ENCODE results near the gene APOC4.

Gene APOC4

DNA sequence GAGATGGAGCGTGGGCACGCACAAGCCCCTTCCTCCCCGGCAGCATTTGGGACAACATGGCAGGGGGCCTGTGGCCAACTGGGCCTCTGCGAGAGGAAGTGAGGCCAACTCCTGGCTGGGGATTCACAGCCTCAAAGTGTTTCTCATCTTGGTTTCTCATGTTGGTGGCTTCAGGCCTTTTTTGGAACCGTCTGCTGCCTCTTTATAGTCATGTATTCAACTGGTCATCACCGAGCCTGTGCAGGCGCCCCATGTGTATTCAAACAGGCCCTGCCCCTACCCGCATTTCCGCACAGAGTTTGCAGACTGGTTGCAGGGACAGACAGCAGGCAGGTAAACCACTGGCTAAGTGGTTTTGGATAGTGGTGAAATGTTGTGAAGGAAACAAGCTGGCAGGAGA, 42.0 kb downstream of the APOC4 start:
- no peaks in the 10 kb centered on the region for H3K9me3 Mint-ChIP-seq
- H3K27ac Mint-ChIP-seq: no peak overlapping the region
- TF ChIP-seq, protein P1, sequence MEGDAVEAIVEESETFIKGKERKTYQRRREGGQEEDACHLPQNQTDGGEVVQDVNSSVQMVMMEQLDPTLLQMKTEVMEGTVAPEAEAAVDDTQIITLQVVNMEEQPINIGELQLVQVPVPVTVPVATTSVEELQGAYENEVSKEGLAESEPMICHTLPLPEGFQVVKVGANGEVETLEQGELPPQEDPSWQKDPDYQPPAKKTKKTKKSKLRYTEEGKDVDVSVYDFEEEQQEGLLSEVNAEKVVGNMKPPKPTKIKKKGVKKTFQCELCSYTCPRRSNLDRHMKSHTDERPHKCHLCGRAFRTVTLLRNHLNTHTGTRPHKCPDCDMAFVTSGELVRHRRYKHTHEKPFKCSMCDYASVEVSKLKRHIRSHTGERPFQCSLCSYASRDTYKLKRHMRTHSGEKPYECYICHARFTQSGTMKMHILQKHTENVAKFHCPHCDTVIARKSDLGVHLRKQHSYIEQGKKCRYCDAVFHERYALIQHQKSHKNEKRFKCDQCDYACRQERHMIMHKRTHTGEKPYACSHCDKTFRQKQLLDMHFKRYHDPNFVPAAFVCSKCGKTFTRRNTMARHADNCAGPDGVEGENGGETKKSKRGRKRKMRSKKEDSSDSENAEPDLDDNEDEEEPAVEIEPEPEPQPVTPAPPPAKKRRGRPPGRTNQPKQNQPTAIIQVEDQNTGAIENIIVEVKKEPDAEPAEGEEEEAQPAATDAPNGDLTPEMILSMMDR (IDR thresholded peaks at IDR 0.05; ENCODE audit: unreplicated experiment in 3 of 3): no peak
- no peak overlapping the region for H3K4me3 Mint-ChIP-seq
- no peaks in the 10 kb centered on the region for H3K27me3 Mint-ChIP-seq (ENCODE audit: low read depth)
- no peaks in the 10 kb centered on the region for H3K4me1 Mint-ChIP-seq
- H3K36me3 Mint-ChIP-seq (ENCODE audit: low read depth): peaks cover 41% of the 10 kb centered on the region

DNA sequence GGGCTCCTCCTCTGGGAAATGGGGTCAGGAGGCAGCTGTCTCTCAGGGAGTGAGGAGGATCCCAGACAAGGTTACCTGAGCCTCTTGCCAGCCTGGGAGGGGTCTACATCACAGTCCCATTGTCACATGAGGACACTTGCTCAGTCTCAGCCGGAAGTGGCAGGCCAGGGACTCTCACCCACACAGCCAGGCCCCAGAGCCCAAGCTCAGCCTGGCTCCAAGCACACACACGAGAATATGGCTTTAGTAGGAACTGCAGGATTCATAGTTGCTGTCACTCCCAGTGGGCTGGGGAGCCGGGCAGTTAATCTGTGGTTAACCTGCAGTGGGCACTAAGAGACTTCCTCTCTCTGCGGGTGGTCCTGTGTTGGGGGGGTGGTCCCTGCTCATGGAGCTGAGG, 43.4 kb downstream of the APOC4 start:
- H3K27me3 Mint-ChIP-seq (ENCODE audit: low read depth): no peaks in the 10 kb centered on the region
- no peak overlapping the region for H3K4me3 Mint-ChIP-seq
- H3K4me1 Mint-ChIP-seq: no peaks in the 10 kb centered on the region
- H3K9me3 Mint-ChIP-seq: no peaks in the 10 kb centered on the region
- H3K36me3 Mint-ChIP-seq (ENCODE audit: low read depth): peaks cover 33% of the 10 kb centered on the region
- no peak overlapping the region for H3K27ac Mint-ChIP-seq
- TF ChIP-seq, protein P1 (IDR thresholded peaks at IDR 0.05; ENCODE audit: unreplicated experiment in 3 of 3): no peak

GRCh38 chr19:44986389-44986788, 44.4 kb downstream of the APOC4 start:
- peaks cover 33% of the 10 kb centered on the region for H3K36me3 Mint-ChIP-seq (ENCODE audit: low read depth)
- H3K27me3 Mint-ChIP-seq (ENCODE audit: low read depth): no peaks in the 10 kb centered on the region
- H3K4me3 Mint-ChIP-seq: no peak overlapping the region
- H3K4me1 Mint-ChIP-seq: no peaks in the 10 kb centered on the region
- H3K27ac Mint-ChIP-seq: no peak overlapping the region
- TF ChIP-seq, protein P1 (IDR thresholded peaks at IDR 0.05; ENCODE audit: unreplicated experiment in 3 of 3): no peak
- H3K9me3 Mint-ChIP-seq: no peaks in the 10 kb centered on the region

GRCh38 chr19:44987148-44987675, 45.2 kb downstream of the APOC4 start:
- Mint-ChIP-seq H3K9me3 (no peaks in the 10 kb centered on the region), H3K36me3 (ENCODE audit: low read depth) (peaks cover 36% of the 10 kb centered on the region), H3K27me3 (ENCODE audit: low read depth) (no peaks in the 10 kb centered on the region), H3K4me1 (no peaks in the 10 kb centered on the region), H3K4me3 (no peak overlapping the region), H3K27ac (no peak overlapping the region)
- TF ChIP-seq, protein P1 (IDR thresholded peaks at IDR 0.05; ENCODE audit: unreplicated experiment in 3 of 3): no peak

DNA sequence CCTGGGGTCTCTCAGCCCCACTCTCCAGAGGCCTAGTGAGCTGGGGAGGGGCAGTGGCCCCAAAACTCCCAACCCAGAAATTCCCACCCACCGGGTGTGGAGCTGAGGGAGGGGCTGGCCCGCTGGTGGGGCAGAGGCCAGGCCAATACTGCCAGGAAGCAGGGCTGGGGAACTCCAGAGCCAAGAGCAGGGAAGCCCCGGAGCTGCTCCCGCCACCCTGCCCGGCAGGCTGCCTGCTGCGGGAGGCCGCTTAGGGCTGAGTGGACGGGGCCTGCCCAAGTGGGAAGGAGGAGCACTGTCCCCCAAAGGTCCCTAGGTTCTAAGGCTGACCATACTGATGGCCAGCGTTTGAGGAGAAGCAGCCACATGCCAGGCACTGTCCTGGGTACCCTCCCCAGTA, 46.2 kb downstream of the APOC4 start:
- Mint-ChIP-seq H3K27ac (no peak overlapping the region), H3K4me1 (no peaks in the 10 kb centered on the region), H3K36me3 (ENCODE audit: low read depth) (peaks cover 32% of the 10 kb centered on the region), H3K27me3 (ENCODE audit: low read depth) (no peaks in the 10 kb centered on the region), H3K9me3 (no peaks in the 10 kb centered on the region), H3K4me3 (no peak overlapping the region)
- TF ChIP-seq, protein P1 (IDR thresholded peaks at IDR 0.05; ENCODE audit: unreplicated experiment in 3 of 3): no peak

DNA sequence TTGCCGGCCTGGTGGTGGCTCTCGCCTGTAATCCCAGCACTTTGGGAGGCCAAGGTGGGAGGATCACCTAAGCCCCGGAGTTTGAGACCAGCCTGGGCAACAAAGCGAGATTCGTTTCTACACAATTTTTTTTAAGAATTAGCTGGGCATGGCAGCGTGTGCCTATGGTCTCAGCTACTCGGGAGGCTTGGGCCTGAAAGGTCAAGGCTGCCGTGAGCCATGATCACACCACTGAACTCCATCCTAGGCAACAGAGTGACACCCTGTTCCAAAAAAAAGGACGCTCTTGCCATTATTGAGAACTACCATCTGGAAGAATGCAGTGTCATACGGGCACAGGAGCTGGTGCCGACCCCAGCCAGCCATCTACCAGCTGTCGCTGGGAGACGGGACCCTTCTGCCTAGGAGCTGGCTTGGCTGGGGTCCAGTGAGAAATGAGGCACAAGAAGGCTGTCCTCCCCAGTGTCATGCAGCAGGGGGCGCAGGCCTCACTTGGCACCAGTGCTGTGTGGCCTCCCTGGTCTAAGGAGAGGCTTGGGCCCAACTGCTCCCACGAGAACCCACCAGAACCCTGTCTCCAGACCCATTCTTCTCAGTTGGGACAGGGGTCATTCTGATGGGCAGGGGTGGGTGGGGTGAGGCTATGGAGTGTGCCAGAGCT, 47.0 kb downstream of the APOC4 start:
- Mint-ChIP-seq H3K27ac (no peak overlapping the region), H3K4me1 (no peaks in the 10 kb centered on the region), H3K4me3 (no peak overlapping the region), H3K36me3 (ENCODE audit: low read depth) (peaks cover 33% of the 10 kb centered on the region), H3K9me3 (no peaks in the 10 kb centered on the region), H3K27me3 (ENCODE audit: low read depth) (no peaks in the 10 kb centered on the region)
- TF ChIP-seq, protein P1 (IDR thresholded peaks at IDR 0.05; ENCODE audit: unreplicated experiment in 3 of 3): peak; percentile 43 to 51 (median 49)

Data from nephron (organoid).